GM23248 (cell line): ENCODE results near the gene SPOCD1. TPM values are rescaled to one million over a fixed set of nuclear protein-coding genes. Genes with fewer than 3 reads are reported as not detected.

Experiments
- DNase-seq: peaks from one replicate; pipeline ENCODE4 v3.0.0-alpha.2; 2015
- H2AFZ ChIP-seq: fragments of 200-600 bp; sonication (generic); 2 replicates; pipeline ENCODE4 v1.6.1; 2016; ENCODE audit warnings: antibody characterized with exemption
- H3F3A ChIP-seq: fragments of 200-600 bp; sonication (generic); 2 replicates; pipeline ENCODE4 v1.6.1; 2016; ENCODE audit warnings: mild to moderate bottlenecking, antibody characterized with exemption, mixed run types; ENCODE audit not compliant: insufficient read depth
- H3K27ac ChIP-seq: fragments of 200-600 bp; sonication (generic); 2 replicates; pipeline ENCODE4 v1.5.1; 2016; ENCODE audit warnings: mild to moderate bottlenecking
- H3K27me3 ChIP-seq: fragments of 200-600 bp; sonication (generic); replicated peaks from 2 replicates; pipeline ENCODE4 v1.6.1; 2016; ENCODE audit warnings: mild to moderate bottlenecking; ENCODE audit not compliant: insufficient read depth
- H3K36me3 ChIP-seq: fragments of 200-600 bp; sonication (generic); 2 replicates; pipeline ENCODE4 v1.6.1; 2016; ENCODE audit warnings: low read depth, mild to moderate bottlenecking
- H3K4me1 ChIP-seq: fragments of 200-600 bp; sonication (generic); 2 replicates; pipeline ENCODE4 v1.6.1; 2016; ENCODE audit warnings: mild to moderate bottlenecking; ENCODE audit not compliant: insufficient read depth
- H3K4me2 ChIP-seq: fragments of 200-600 bp; sonication (generic); one replicate; pipeline ENCODE4 v1.6.1; 2016; ENCODE audit warnings: mild to moderate bottlenecking; ENCODE audit not compliant: unreplicated experiment
- H3K4me3 ChIP-seq: fragments of 200-600 bp; sonication (generic); 2 replicates; pipeline ENCODE4 v1.5.1; 2016; ENCODE audit warnings: mild to moderate bottlenecking
- H3K79me2 ChIP-seq: fragments of 200-600 bp; sonication (generic); 2 replicates; pipeline ENCODE4 v1.6.1; 2016; ENCODE audit warnings: mild to moderate bottlenecking; ENCODE audit not compliant: insufficient read depth
- H3K9ac ChIP-seq: fragments of 200-600 bp; sonication (generic); 2 replicates; pipeline ENCODE4 v1.6.1; 2016; ENCODE audit warnings: mild to moderate bottlenecking
- H3K9me2 ChIP-seq: fragments of 200-600 bp; sonication (generic); 2 replicates; pipeline ENCODE4 v1.6.1; 2016; ENCODE audit warnings: mixed run types, mild to moderate bottlenecking, moderate library complexity; ENCODE audit not compliant: insufficient read depth
- H3K9me3 ChIP-seq: fragments of 200-600 bp; sonication (generic); one replicate; pipeline ENCODE4 v1.6.1; 2017; ENCODE audit warnings: low read depth
- H4K20me1 ChIP-seq: fragments of 200-600 bp; sonication (generic); 2 replicates; pipeline ENCODE4 v1.6.0; 2016; ENCODE audit not compliant: insufficient read depth
- EZH2 ChIP-seq: fragments of 200-600 bp; sonication (generic); IDR thresholded peaks from 2 replicates; pipeline ENCODE4 v1.6.1; 2018; ENCODE audit warnings: antibody characterized with exemption, mild to moderate bottlenecking; ENCODE audit not compliant: insufficient read depth, poor library complexity, severe bottlenecking
- EZH2phosphoT487 ChIP-seq: fragments of 200-600 bp; sonication (generic); IDR thresholded peaks from 2 replicates; pipeline ENCODE4 v1.6.1; 2018; ENCODE audit warnings: antibody characterized with exemption, moderate library complexity, mild to moderate bottlenecking, low read depth; ENCODE audit not compliant: insufficient read depth
- WGBS, 2 experiments: methylation state at CpG; one replicate each; pipeline ENCODE4 v1.1.6; 2015 to 2017; ENCODE audit warnings: low lambda C conversion rate in 2 of 2, low coverage in 1 of 2; ENCODE audit errors: missing lambda C conversion rate in 2 of 2; 5-methylcytosine and 5-hydroxymethylcytosine counted together
- in situ Hi-C: fragments of 300-500 bp; cut with MboI; formaldehyde crosslinking; loops from 2 replicates; pipeline ENCODE4 v1.15.0; 2020
- polyA plus RNA-seq: library from polyadenylated mRNA; unstranded; fragments of >200 nt; fragmentation: Nextera tagmentation; extraction: Ambion mirVana; gene quantifications from 2 replicates; pipeline ENCODE4 v1.2.1, GENCODE V29; 2016
- total RNA-seq: library from RNA; depleted of rRNA; stranded (reverse); fragments of >200 nt; shearing (Covaris generic); gene quantifications from 2 replicates; pipeline ENCODE4 v1.2.3, GENCODE V29; 2014

Gene SPOCD1
- total and polyA plus RNA-seq, 2 experiments from 2014 or later = 27.9 to 43.0 TPM

DNA sequence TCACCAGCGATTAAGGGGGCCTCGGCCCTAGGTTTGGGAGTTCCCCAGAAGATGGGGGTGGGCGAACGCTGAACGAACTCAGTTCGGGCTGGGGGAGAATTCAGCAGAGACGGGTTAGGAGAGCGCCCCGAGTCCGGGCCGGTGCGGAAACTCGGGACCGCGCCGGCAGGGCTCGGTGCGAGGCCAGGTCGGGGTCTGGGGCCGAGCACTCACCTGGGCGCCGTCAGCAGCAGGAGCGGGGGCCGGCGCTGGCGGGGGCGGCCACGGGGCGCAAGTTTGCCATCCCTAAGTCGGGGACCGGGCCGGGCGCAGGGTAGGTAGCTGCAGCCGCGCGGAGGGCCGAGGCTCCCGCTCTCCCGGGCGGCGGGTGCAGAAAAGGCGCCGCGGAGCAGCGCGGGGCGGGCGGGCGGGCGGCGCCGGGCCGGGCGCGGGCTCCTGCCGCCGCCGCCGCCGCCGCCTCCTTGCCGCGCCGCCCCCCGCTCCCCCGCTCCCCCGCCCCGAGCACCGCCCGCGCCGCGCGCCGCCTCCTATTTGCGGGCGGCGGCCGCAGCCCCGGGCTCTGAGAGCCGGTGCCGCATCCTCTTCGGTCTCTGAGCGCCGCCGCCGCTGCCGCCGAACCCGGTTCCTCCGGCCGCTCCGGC lies 52.0 kb downstream of the SPOCD1 start:
- 1 to 2% methylated on average over 38 to 63 of the region's 93 CpGs for WGBS, 2 experiments
- H3K27ac ChIP-seq = no peak overlapping the region
- peak overlapping the region; percentile 85 for H3K4me2 ChIP-seq
- peak overlapping the region; percentile 33 for H2AFZ ChIP-seq
- no peaks in the 10 kb centered on the region for H4K20me1 ChIP-seq
- no peaks in the 10 kb centered on the region for H3K9me2 ChIP-seq
- no peaks in the 10 kb centered on the region for H3F3A ChIP-seq
- no peaks in the 10 kb centered on the region; the same call in 1 of the 2 replicates for H3K27me3 ChIP-seq
- H3K9me3 ChIP-seq = no peaks in the 10 kb centered on the region
- H3K79me2 ChIP-seq = no peaks in the 10 kb centered on the region
- peak overlapping the region; percentile 78 for H3K4me3 ChIP-seq
- in situ Hi-C loops = no loop called here
- peaks cover 8% of the 10 kb centered on the region for H3K4me1 ChIP-seq
- 0 out of 2 replicates have a peak overlapping the region, but pooled peaks have one; percentile 45 for H3K9ac ChIP-seq
- no peaks in the 10 kb centered on the region for H3K36me3 ChIP-seq
- TF ChIP-seq EZH2phosphoT487 (no peak), EZH2 (no peak)
- DNase-seq = peak; percentile 40

DNA sequence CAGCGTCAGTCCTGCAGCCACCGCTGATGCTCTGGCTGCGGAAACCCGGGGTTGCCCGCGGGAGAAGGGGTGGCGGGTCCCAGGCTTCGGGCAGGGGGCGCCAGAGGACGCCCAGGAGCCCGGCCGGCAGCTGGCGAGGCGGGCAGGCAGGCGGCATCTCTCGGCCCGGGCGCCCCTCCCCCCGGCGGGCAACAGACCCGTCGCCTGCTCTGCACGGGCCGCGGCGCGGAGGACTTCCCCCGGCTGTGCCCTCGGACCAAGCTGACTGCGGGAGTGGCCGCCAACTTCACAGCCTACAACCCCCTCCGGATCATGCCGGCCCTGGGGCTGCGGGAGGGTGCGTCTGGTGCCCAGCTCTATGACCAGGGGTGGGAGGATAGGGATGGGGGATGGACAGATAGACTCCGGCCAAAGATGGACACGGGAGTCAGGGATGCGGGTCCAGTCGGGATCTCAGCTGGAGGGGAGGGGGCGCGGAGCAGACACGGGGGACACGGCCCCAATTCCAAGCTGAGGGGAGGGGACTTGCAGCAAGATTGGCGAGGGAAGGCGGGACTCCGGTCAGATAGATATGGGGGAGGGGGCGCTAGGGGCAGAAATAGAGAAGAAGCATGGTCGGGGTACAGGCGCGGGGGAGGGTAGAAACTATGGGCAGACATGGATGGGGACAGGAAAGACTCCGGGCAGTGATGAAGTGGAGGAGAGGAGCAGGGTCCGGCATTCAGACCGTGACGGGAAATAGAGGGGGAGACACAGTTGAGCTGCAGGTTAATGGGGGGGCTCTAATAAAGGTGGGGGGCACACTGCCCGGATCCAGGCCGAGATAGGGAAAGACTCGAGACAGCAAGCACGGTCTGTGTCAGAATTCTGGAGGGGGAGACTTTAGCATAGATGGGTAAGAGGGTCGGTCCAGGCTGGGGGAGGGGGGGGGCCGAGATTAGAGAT lies 52.8 kb downstream of the SPOCD1 start:
- in situ Hi-C loops = no loop called here
- TF ChIP-seq EZH2 (no peak), EZH2phosphoT487 (0 out of 2 replicates have a peak, but pooled peaks have one; percentile 16)
- H3K36me3 ChIP-seq = no peaks in the 10 kb centered on the region
- 3 to 6% methylated on average over 21 to 57 of the region's 60 CpGs for WGBS, 2 experiments
- H3F3A ChIP-seq = no peaks in the 10 kb centered on the region
- H4K20me1 ChIP-seq = no peaks in the 10 kb centered on the region
- H3K4me1 ChIP-seq = peaks cover 8% of the 10 kb centered on the region
- no peaks in the 10 kb centered on the region for H3K9me2 ChIP-seq
- DNase-seq = peak; percentile 76
- H3K27ac ChIP-seq = no peak overlapping the region
- peak overlapping the region; percentile 85 for H3K4me2 ChIP-seq
- H3K4me3 ChIP-seq = peak overlapping the region; percentile 78
- H3K9me3 ChIP-seq = no peaks in the 10 kb centered on the region
- H2AFZ ChIP-seq = peak overlapping the region; percentile 33
- no peaks in the 10 kb centered on the region for H3K79me2 ChIP-seq
- H3K27me3 ChIP-seq = no peaks in the 10 kb centered on the region; the same call in 1 of the 2 replicates
- 0 out of 2 replicates have a peak overlapping the region, but pooled peaks have one; percentile 45 for H3K9ac ChIP-seq

DNA sequence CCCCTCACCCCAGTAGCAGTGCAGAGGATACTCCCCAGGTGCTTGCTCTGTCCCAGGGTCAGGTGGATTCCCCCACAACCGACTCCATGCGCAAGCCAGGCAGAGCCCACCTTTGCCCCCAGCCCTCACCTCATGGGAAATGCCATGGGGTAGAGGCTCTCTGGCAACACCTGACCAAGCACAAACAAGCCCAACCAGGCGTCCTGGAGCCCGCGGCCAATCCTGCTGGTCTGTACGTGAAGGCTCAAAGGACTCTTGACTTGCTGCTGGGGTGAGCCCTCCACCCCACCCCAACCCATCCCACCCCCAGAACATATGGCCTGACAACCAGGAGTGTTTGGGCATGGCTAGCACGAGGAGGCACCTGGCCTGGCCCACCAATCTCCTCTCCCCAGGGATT lies 53.5 kb downstream of the SPOCD1 start:
- DNase-seq = no peak
- H3K4me2 ChIP-seq = no peak overlapping the region
- H2AFZ ChIP-seq = no peak overlapping the region
- H3K9ac ChIP-seq = no peak overlapping the region
- H3K4me1 ChIP-seq = peaks cover 8% of the 10 kb centered on the region
- H3K9me3 ChIP-seq = no peaks in the 10 kb centered on the region
- 40 to 57% methylated on average over 6 to 7 of the region's 7 CpGs for WGBS, 2 experiments
- no peaks in the 10 kb centered on the region for H3K79me2 ChIP-seq
- in situ Hi-C loops = no loop called here
- TF ChIP-seq EZH2 (no peak), EZH2phosphoT487 (no peak)
- no peak overlapping the region for H3K27ac ChIP-seq
- no peaks in the 10 kb centered on the region for H3K36me3 ChIP-seq
- no peaks in the 10 kb centered on the region for H3F3A ChIP-seq
- no peaks in the 10 kb centered on the region for H3K27me3 ChIP-seq
- H3K4me3 ChIP-seq = peak overlapping the region; percentile 78
- no peaks in the 10 kb centered on the region for H3K9me2 ChIP-seq
- H4K20me1 ChIP-seq = no peaks in the 10 kb centered on the region

- Histone ChIP-seq H3K4me2 (no peak overlapping the region), H3K27ac (no peak overlapping the region), H3K4me3 (no peak overlapping the region), H3K9me3 (no peaks in the 10 kb centered on the region), H3K9me2 (no peaks in the 10 kb centered on the region), H2AFZ (no peak overlapping the region), H3F3A (no peaks in the 10 kb centered on the region), H3K4me1 (peaks cover 8% of the 10 kb centered on the region), H4K20me1 (no peaks in the 10 kb centered on the region), H3K36me3 (no peaks in the 10 kb centered on the region), H3K27me3 (no peaks in the 10 kb centered on the region), H3K9ac (no peak overlapping the region), H3K79me2 (no peaks in the 10 kb centered on the region)
- in situ Hi-C loops = no loop called here
- peak; percentile 43 for DNase-seq
- TF ChIP-seq EZH2 (no peak), EZH2phosphoT487 (no peak)
- 46 to 54% methylated on average over 5 to 6 of the region's 6 CpGs for WGBS, 2 experiments
Measured at GRCh38 chr1:31761883-31762282, 53.9 kb downstream of the SPOCD1 start.
